ENCODE data around the gene ACSM6. TPM values are rescaled to one million over a fixed set of nuclear protein-coding genes. Genes with fewer than 3 reads are reported as not detected.

The ACSM6 gene
- not detected in 5 replicates for total RNA-seq (2022; extraction: Qiagen RNA extraction)

DNA sequence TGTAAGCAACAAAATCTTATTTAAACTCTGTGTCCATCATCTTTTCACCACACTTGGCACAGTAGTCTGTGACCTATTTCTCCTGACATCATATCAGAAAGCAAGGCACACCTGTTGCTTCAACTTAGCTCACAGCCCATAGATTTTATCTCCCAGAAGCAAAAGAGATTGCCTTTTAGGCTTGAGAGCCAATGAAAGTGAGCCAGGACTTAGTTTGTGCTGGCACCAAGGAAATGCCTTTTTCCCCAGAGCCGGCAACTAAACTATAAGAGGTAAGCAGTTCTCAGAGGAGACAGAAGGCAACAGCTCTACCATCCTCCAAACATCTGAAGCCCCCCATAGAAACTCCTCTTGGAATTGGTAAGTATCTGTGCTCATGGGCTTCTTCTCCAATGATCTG lies at the start of gene ACSM6:
Gene ACSM6, plus strand, starts transcription at position 295 of the 400 bp plus-strand sequence. CDS start 248 bp downstream, outside the sequence.

Other genes with a start within 250 kb of the ACSM6 start
- not detected in 5 replicates for gene CYP2C8, start 124.7 kb upstream of the ACSM6 start, total RNA-seq (2022; extraction: Qiagen RNA extraction)
- gene PDLIM1, start 96.8 kb downstream of the ACSM6 start, total RNA-seq (2022; extraction: Qiagen RNA extraction), result 259 to 293 TPM (median 284 TPM) in 5 replicates